HEK293 (cell line): ENCODE results near the gene DLX2.

Experiments
- BCL11A ChIP-seq: fragments of 450-650 bp; formaldehyde crosslinking; IDR thresholded peaks from 2 replicates; pipeline ENCODE4 v1.5.1; 2016; ENCODE audit warnings: low read depth, missing biosample characterization, missing genetic modification characterization
- FEZF1 ChIP-seq: fragments of 450-650 bp; formaldehyde crosslinking; IDR thresholded peaks from 2 replicates; pipeline ENCODE4 v1.5.1; 2016; ENCODE audit warnings: missing biosample characterization, missing genetic modification characterization
- GLIS1 ChIP-seq: fragments of 450-650 bp; formaldehyde crosslinking; IDR thresholded peaks from 2 replicates; pipeline ENCODE4 v1.5.1; 2016; ENCODE audit warnings: missing biosample characterization, missing genetic modification characterization
- KLF16 ChIP-seq: fragments of 450-650 bp; formaldehyde crosslinking; IDR thresholded peaks from 2 replicates; pipeline ENCODE4 v1.5.1; 2017; ENCODE audit warnings: missing biosample characterization, missing genetic modification characterization
- KLF7 ChIP-seq: fragments of 450-650 bp; formaldehyde crosslinking; IDR thresholded peaks from 2 replicates; pipeline ENCODE4 v1.5.1; 2016; ENCODE audit warnings: missing biosample characterization, missing genetic modification characterization, borderline replicate concordance
- KLF8 ChIP-seq: fragments of 450-650 bp; formaldehyde crosslinking; IDR thresholded peaks from 2 replicates; pipeline ENCODE4 v1.5.1; 2016; ENCODE audit warnings: missing biosample characterization, missing genetic modification characterization
- PRDM2 ChIP-seq: fragments of 450-650 bp; formaldehyde crosslinking; IDR thresholded peaks from 2 replicates; pipeline ENCODE4 v1.5.1; 2016; ENCODE audit warnings: missing biosample characterization, missing genetic modification characterization, borderline replicate concordance
- SP3 ChIP-seq: fragments of 450-650 bp; formaldehyde crosslinking; IDR thresholded peaks from 2 replicates; pipeline ENCODE4 v1.5.1; 2016; ENCODE audit warnings: missing biosample characterization, missing genetic modification characterization
- ZBTB20 ChIP-seq: fragments of 450-650 bp; formaldehyde crosslinking; IDR thresholded peaks from 2 replicates; pipeline ENCODE4 v1.5.1; 2016; ENCODE audit warnings: missing biosample characterization, missing genetic modification characterization
- ZBTB26 ChIP-seq: fragments of 450-650 bp; formaldehyde crosslinking; optimal IDR thresholded peaks from 2 replicates; pipeline ENCODE3; 2016; ENCODE audit warnings: missing biosample characterization, mild to moderate bottlenecking, missing genetic modification characterization
- ZBTB48 ChIP-seq: fragments of 450-650 bp; formaldehyde crosslinking; IDR thresholded peaks from 2 replicates; pipeline ENCODE4 v1.5.1; 2016; ENCODE audit warnings: missing biosample characterization, missing genetic modification characterization
- ZFHX2 ChIP-seq: fragments of 450-650 bp; formaldehyde crosslinking; conservative IDR thresholded peaks from 2 replicates; pipeline ENCODE4 v1.5.1; 2016; ENCODE audit warnings: missing biosample characterization, missing genetic modification characterization
- ZIC2 ChIP-seq: fragments of 450-650 bp; formaldehyde crosslinking; IDR thresholded peaks from 2 replicates; pipeline ENCODE4 v1.5.1; 2016; ENCODE audit warnings: missing biosample characterization, missing genetic modification characterization
- ZNF18 ChIP-seq: fragments of 450-650 bp; formaldehyde crosslinking; IDR thresholded peaks from 2 replicates; pipeline ENCODE4 v1.5.1; 2016; ENCODE audit warnings: missing biosample characterization, missing genetic modification characterization
- ZNF19 ChIP-seq: fragments of 450-650 bp; formaldehyde crosslinking; IDR thresholded peaks from 2 replicates; pipeline ENCODE4; 2016; ENCODE audit warnings: missing biosample characterization, missing genetic modification characterization, low read depth
- ZNF248 ChIP-seq: fragments of 450-650 bp; formaldehyde crosslinking; IDR thresholded peaks from 2 replicates; pipeline ENCODE4 v1.5.1; 2017; ENCODE audit warnings: missing biosample characterization, missing genetic modification characterization
- ZNF366 ChIP-seq: fragments of 450-650 bp; formaldehyde crosslinking; conservative IDR thresholded peaks from 2 replicates; pipeline ENCODE4 v1.5.1; 2016; ENCODE audit warnings: missing biosample characterization, missing genetic modification characterization
- ZNF513 ChIP-seq: fragments of 450-650 bp; IDR thresholded peaks from 2 replicates; pipeline ENCODE4 v1.5.1; 2018; ENCODE audit warnings: missing biosample characterization, missing genetic modification characterization
- ZNF558 ChIP-seq: fragments of 450-650 bp; formaldehyde crosslinking; IDR thresholded peaks from 2 replicates; pipeline ENCODE4 v1.5.1; 2016; ENCODE audit warnings: missing biosample characterization, missing genetic modification characterization
- ZNF629 ChIP-seq: fragments of 450-650 bp; formaldehyde crosslinking; IDR thresholded peaks from 2 replicates; pipeline ENCODE4 v1.5.1; 2017; ENCODE audit warnings: missing biosample characterization, missing genetic modification characterization
- ZNF660 ChIP-seq: fragments of 450-650 bp; IDR thresholded peaks from 2 replicates; pipeline ENCODE4 v1.5.1; 2018; ENCODE audit warnings: missing biosample characterization, mild to moderate bottlenecking, missing genetic modification characterization
- ZNF76 ChIP-seq: fragments of 450-650 bp; formaldehyde crosslinking; IDR thresholded peaks from 2 replicates; pipeline ENCODE4; 2016; ENCODE audit warnings: low read depth, missing biosample characterization, missing genetic modification characterization, borderline replicate concordance
- ZNF843 ChIP-seq: fragments of 450-650 bp; formaldehyde crosslinking; IDR thresholded peaks from 2 replicates; pipeline ENCODE4 v1.5.1; 2016; ENCODE audit warnings: missing biosample characterization, missing genetic modification characterization
- TF ChIP-seq, protein P1 (sequence below): fragments of 450-650 bp; formaldehyde crosslinking; IDR thresholded peaks from 2 replicates; pipeline ENCODE4 v1.5.1; 2016; ENCODE audit warnings: missing biosample characterization, missing genetic modification characterization
- TF ChIP-seq, protein P2 (sequence below): fragments of 450-650 bp; formaldehyde crosslinking; IDR thresholded peaks from 2 replicates; pipeline ENCODE4 v1.5.1; 2016; ENCODE audit warnings: missing biosample characterization, missing genetic modification characterization

Gene DLX2

DNA sequence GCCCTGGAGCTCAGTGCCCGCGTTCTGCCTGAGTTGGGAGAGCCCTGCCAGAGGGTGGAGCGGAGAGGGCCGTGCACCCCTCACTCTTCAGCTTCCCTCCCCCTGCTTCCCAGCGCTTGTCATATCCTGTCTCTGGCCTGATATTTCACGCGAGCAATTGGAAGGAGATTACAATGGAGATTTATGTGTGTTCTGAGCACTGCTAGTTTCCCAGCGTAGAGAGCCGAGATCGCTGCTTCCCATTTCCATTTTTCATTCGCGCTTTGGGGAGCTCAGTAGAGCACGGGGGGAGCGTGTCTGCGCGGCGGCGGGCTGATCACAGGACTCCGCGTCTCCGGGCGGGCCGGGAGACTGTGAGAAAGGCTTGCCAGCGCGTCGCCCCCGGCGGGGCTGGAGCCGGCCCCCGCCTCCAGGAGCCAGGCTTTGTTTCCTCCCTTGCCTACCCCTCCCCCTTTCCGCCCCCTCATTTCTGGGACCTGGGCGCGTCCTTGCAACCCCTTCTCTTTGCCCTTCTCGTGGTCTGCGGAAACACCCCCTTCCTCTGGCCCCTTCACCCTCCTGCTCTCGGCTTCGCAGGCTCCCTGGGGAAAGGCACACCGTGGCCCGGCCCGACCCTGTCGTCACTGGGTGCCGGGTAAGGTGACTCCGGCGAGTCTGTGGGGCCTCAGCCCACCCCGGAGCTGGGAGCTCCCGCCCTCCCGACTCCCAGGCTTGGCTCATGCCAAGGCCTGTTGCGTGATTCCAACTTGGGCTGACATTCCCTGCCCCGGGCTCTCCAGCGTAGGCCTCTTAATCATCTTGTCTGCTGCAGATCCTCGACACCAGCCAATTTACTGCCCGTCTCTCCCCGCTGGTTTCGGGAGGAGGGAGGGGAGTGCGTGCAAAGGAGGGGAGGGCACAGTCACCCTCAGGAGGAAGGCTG is 5.8 kb downstream of the DLX2 start (continued):
- TF ChIP-seq FEZF1 (peak; percentile 93), ZBTB20 (tag by site-specific recombination) (peak; percentile 92), PRDM2 (no peak), SP3 (tag by site-specific recombination) (peak; percentile 88), ZNF558 (0 out of 2 replicates have a peak, but pooled peaks have one; percentile 15), ZNF629 (peak; percentile 77), ZNF76 (tag by site-specific recombination) (no peak; the same call in 1 of the 2 replicates), ZNF366 (tag by site-specific recombination) (peak; percentile 80), KLF16 (tag by site-specific recombination) (peak; percentile 90), BCL11A (tag by site-specific recombination) (peak; percentile 49; the same call in 1 of the 2 replicates), ZNF660 (tag by site-specific recombination) (peak; percentile 24), ZNF513 (0 out of 2 replicates have a peak, but pooled peaks have one; percentile 37), ZNF18 (tag by site-specific recombination) (no peak), KLF8 (tag by site-specific recombination) (peak; percentile 85), ZNF19 (tag by site-specific recombination) (no peak), ZBTB48 (tag by site-specific recombination) (peak; percentile 93), ZNF248 (no peak), ZFHX2 (peak; percentile 95), GLIS1 (tag by site-specific recombination) (peak; percentile 94), ZNF843 (tag by site-specific recombination) (peak; percentile 87; the same call in 1 of the 2 replicates), ZIC2 (tag by site-specific recombination) (peak; percentile 73), ZBTB26 (tag by site-specific recombination) (peak; percentile 91), KLF7 (tag by site-specific recombination) (peak; percentile 72; the same call in 1 of the 2 replicates)
- TF ChIP-seq, protein P1, sequence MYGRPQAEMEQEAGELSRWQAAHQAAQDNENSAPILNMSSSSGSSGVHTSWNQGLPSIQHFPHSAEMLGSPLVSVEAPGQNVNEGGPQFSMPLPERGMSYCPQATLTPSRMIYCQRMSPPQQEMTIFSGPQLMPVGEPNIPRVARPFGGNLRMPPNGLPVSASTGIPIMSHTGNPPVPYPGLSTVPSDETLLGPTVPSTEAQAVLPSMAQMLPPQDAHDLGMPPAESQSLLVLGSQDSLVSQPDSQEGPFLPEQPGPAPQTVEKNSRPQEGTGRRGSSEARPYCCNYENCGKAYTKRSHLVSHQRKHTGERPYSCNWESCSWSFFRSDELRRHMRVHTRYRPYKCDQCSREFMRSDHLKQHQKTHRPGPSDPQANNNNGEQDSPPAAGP (tag by site-specific recombination): peak; percentile 63
- TF ChIP-seq, protein P2, sequence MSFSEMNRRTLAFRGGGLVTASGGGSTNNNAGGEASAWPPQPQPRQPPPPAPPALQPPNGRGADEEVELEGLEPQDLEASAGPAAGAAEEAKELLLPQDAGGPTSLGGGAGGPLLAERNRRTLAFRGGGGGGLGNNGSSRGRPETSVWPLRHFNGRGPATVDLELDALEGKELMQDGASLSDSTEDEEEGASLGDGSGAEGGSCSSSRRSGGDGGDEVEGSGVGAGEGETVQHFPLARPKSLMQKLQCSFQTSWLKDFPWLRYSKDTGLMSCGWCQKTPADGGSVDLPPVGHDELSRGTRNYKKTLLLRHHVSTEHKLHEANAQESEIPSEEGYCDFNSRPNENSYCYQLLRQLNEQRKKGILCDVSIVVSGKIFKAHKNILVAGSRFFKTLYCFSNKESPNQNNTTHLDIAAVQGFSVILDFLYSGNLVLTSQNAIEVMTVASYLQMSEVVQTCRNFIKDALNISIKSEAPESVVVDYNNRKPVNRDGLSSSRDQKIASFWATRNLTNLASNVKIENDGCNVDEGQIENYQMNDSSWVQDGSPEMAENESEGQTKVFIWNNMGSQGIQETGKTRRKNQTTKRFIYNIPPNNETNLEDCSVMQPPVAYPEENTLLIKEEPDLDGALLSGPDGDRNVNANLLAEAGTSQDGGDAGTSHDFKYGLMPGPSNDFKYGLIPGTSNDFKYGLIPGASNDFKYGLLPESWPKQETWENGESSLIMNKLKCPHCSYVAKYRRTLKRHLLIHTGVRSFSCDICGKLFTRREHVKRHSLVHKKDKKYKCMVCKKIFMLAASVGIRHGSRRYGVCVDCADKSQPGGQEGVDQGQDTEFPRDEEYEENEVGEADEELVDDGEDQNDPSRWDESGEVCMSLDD (tag by site-specific recombination): peak; percentile 81; the same call in 1 of the 2 replicates
